WTC11 (cell line): ENCODE results near the gene CYB561D2. TPM values are rescaled to one million over a fixed set of nuclear protein-coding genes. Genes with fewer than 3 reads are reported as not detected.
A peak's percentile ranks its signal among the peaks of the same experiment; 100 is the strongest.

Experiments
- ATAC-seq: fragments of 200-7000 bp; cut with Tn5 transposase; 2 replicates; pipeline ENCODE4 v1.10.0; 2021; ENCODE audit warnings: mild to moderate bottlenecking, moderate library complexity
- CTCF ChIA-PET: fragments of 300-600 bp; sonication (Branson Sonifier 250); formaldehyde crosslinking; loops from one replicate; lab custom pipeline; 2021; ENCODE audit warnings: antibody characterized with exemption; lab: Charles Lee
- POLR2A ChIA-PET: fragments of 350-600 bp; sonication (Branson Sonifier 250); formaldehyde crosslinking; loops from one replicate; lab custom pipeline; 2021; ENCODE audit warnings: antibody characterized with exemption; lab: Charles Lee
- DNase-seq: peaks from one replicate; pipeline ENCODE4 v3.0.0; 2021; ENCODE audit warnings: low spot score
- H3K27ac Mint-ChIP-seq: 2 replicates; pipeline ENCODE4 v1.8.0; 2021; ENCODE audit warnings: mixed read lengths
- H3K27me3 Mint-ChIP-seq: 2 replicates; pipeline ENCODE4 v1.8.0; 2021; ENCODE audit warnings: low read depth, mild to moderate bottlenecking, moderate library complexity, mixed read lengths
- H3K36me3 Mint-ChIP-seq: 2 replicates; pipeline ENCODE4 v1.8.0; 2021; ENCODE audit warnings: mixed read lengths
- H3K4me1 Mint-ChIP-seq: 2 replicates; pipeline ENCODE4 v1.8.0; 2022; ENCODE audit warnings: mixed read lengths
- H3K4me3 Mint-ChIP-seq: 2 replicates; pipeline ENCODE4 v1.8.0; 2021; ENCODE audit warnings: mild to moderate bottlenecking, moderate library complexity, mixed read lengths
- H3K9me3 Mint-ChIP-seq: 2 replicates; pipeline ENCODE4 v1.8.0; 2021; ENCODE audit warnings: mixed read lengths
- ARID4B ChIP-seq: sonication (generic); formaldehyde crosslinking; IDR thresholded peaks from 2 replicates; pipeline ENCODE4 v1.8.0; 2023; ENCODE audit warnings: missing genetic modification reagents, mild to moderate bottlenecking, borderline replicate concordance
- ATF3 ChIP-seq: sonication (generic); formaldehyde crosslinking; conservative IDR thresholded peaks from 2 replicates; pipeline ENCODE4 v1.8.1; 2022; ENCODE audit warnings: mild to moderate bottlenecking, missing genetic modification reagents
- HMGXB4 ChIP-seq: sonication (generic); formaldehyde crosslinking; IDR thresholded peaks from 2 replicates; pipeline ENCODE4 v1.8.1; 2023; ENCODE audit warnings: mild to moderate bottlenecking, moderate library complexity, missing genetic modification reagents
- JUN ChIP-seq: sonication (generic); formaldehyde crosslinking; IDR thresholded peaks from 2 replicates; pipeline ENCODE4 v1.8.0; 2023; ENCODE audit warnings: mild to moderate bottlenecking, missing genetic modification reagents
- MLX ChIP-seq: sonication (generic); formaldehyde crosslinking; IDR thresholded peaks from 2 replicates; pipeline ENCODE4 v1.8.1; 2023; ENCODE audit warnings: mild to moderate bottlenecking, missing genetic modification reagents, moderate library complexity
- NR2C2 ChIP-seq: sonication (generic); formaldehyde crosslinking; IDR thresholded peaks from 2 replicates; pipeline ENCODE4 v1.8.0; 2022; ENCODE audit warnings: mild to moderate bottlenecking, missing genetic modification reagents
- SP1 ChIP-seq: sonication (generic); formaldehyde crosslinking; conservative IDR thresholded peaks from 2 replicates; pipeline ENCODE4 v1.8.1; 2022; ENCODE audit warnings: missing genetic modification reagents
- TEAD1 ChIP-seq: sonication (generic); formaldehyde crosslinking; IDR thresholded peaks from 2 replicates; pipeline ENCODE4 v1.8.0; 2022; ENCODE audit warnings: mild to moderate bottlenecking, missing genetic modification reagents
- ZMAT4 ChIP-seq: fragments of 250-450 bp; sonication (Bioruptor Pico); IDR thresholded peaks from 2 replicates; pipeline ENCODE4 v1.9.0; 2021; ENCODE audit warnings: mild to moderate bottlenecking
- ZNF219 ChIP-seq: sonication (generic); formaldehyde crosslinking; IDR thresholded peaks from 2 replicates; pipeline ENCODE4 v1.8.0; 2023; ENCODE audit warnings: missing genetic modification reagents, mild to moderate bottlenecking, borderline replicate concordance
- ZNF671 ChIP-seq: fragments of 250-450 bp; sonication (Bioruptor Pico); IDR thresholded peaks from 2 replicates; pipeline ENCODE4 v1.8.0; 2021; ENCODE audit warnings: mild to moderate bottlenecking
- total RNA-seq: library from RNA; stranded (reverse); gene quantifications from 3 replicates; pipeline ENCODE4 v1.2.3, GENCODE V29; 2021
- TF ChIP-seq, protein P1 (sequence below): fragments of 250-450 bp; sonication (Bioruptor Pico); IDR thresholded peaks from 2 replicates; pipeline ENCODE4 v1.9.0; 2021; ENCODE audit warnings: mild to moderate bottlenecking
- TF ChIP-seq, protein P2 (sequence below): fragments of 200-600 bp; IDR thresholded peaks from 2 replicates; pipeline ENCODE4 v1.8.0; 2022; ENCODE audit warnings: antibody characterized with exemption
- TF ChIP-seq, protein P3 (sequence below): sonication (generic); formaldehyde crosslinking; IDR thresholded peaks from 2 replicates; pipeline ENCODE4 v1.8.0; 2022; ENCODE audit warnings: mild to moderate bottlenecking, missing genetic modification reagents
- TF ChIP-seq, protein P4 (sequence below): sonication (generic); formaldehyde crosslinking; IDR thresholded peaks from 2 replicates; pipeline ENCODE4 v1.8.0; 2022; ENCODE audit warnings: missing genetic modification reagents

CYB561D2 gene
- total RNA-seq, 1 experiment from 2014 or later: 9.8 TPM

- ChIA-PET CTCF (interaction anchor here (0.5 to 5.5 kb wide), 12 partner anchors 13 to 288 kb away, joined by 3 to 95 read pairs (median 6); partner anchors contain the start of genes CISH, HYAL1, HYAL3 and IFRD2), POLR2A (no interaction called here)
- ATAC-seq: no peak
- Mint-ChIP-seq H3K36me3 (peaks cover 20% of the 10 kb centered on the region), H3K27me3 (no peaks in the 10 kb centered on the region), H3K9me3 (no peaks in the 10 kb centered on the region), H3K4me3 (no peak overlapping the region), H3K27ac (peak overlapping the region; percentile 70; the same call in 1 of the 2 replicates), H3K4me1 (peaks cover 44% of the 10 kb centered on the region)
- no peak for DNase-seq
- TF ChIP-seq ZNF219 (no peak), JUN (CRISPR knock-in tag) (no peak), MLX (CRISPR knock-in tag) (no peak), ZNF671 (CRISPR knock-in tag) (no peak), ZMAT4 (CRISPR knock-in tag) (no peak)
- TF ChIP-seq, protein P1, sequence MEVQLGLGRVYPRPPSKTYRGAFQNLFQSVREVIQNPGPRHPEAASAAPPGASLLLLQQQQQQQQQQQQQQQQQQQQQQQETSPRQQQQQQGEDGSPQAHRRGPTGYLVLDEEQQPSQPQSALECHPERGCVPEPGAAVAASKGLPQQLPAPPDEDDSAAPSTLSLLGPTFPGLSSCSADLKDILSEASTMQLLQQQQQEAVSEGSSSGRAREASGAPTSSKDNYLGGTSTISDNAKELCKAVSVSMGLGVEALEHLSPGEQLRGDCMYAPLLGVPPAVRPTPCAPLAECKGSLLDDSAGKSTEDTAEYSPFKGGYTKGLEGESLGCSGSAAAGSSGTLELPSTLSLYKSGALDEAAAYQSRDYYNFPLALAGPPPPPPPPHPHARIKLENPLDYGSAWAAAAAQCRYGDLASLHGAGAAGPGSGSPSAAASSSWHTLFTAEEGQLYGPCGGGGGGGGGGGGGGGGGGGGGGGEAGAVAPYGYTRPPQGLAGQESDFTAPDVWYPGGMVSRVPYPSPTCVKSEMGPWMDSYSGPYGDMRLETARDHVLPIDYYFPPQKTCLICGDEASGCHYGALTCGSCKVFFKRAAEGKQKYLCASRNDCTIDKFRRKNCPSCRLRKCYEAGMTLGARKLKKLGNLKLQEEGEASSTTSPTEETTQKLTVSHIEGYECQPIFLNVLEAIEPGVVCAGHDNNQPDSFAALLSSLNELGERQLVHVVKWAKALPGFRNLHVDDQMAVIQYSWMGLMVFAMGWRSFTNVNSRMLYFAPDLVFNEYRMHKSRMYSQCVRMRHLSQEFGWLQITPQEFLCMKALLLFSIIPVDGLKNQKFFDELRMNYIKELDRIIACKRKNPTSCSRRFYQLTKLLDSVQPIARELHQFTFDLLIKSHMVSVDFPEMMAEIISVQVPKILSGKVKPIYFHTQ: no peak
These were observed 27.0 kb upstream of the CYB561D2 start for GRCh38 chr3:50323614-50324199.

DNA sequence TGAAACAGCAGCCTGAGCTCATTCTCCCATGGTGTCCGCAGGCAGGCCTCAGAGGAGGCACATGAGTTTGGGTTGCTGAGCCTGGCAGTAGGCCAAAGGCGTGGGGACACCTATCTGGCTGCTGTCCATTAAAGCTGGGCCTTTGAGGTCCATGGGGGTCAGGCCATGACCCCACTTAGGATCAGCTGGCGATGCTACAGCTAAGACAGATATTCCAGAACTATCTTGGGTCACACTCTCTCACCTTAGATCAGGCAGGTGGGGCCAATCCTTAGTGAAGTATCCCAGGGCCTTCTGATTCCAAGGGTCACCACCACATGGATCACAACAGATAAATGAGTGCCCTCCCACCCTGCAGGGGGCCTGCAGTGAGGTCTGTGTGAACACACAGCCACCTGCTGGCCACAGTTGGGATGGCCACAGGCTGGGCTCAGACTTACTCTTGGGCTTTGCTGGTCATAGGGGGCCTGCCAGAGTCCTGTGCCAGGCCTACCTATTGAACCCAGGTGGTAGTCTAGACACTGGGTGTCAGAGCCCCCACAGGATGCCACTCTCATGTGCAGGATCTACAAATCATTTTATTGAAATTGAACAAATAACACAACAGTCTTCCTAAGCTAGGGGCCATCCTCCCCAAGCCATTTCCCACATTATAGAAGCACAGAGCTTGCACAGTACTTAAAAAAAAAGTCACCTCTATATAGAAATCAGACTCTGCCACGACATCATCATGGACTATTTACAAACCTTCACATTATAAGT, 26.1 kb upstream of the CYB561D2 start:
- Mint-ChIP-seq H3K36me3 (peaks cover 12% of the 10 kb centered on the region), H3K9me3 (no peaks in the 10 kb centered on the region), H3K27ac (peak overlapping the region; percentile 45), H3K4me3 (peak overlapping the region; percentile 22; the same call in 1 of the 2 replicates), H3K27me3 (no peaks in the 10 kb centered on the region), H3K4me1 (peaks cover 41% of the 10 kb centered on the region)
- ChIA-PET CTCF (interaction anchor here (0.6 to 5.5 kb wide), 13 partner anchors 12 to 287 kb away, joined by 3 to 95 read pairs (median 4); partner anchors contain the start of genes CISH, HYAL1, HYAL3 and IFRD2), POLR2A (no interaction called here)
- ATAC-seq (peak; percentile 23), DNase-seq (peak; percentile 94)
- TF ChIP-seq SP1 (0 out of 2 replicates have a peak, but pooled peaks have one; percentile 24), ARID4B (CRISPR knock-in tag) (0 out of 2 replicates have a peak, but pooled peaks have one; percentile 34), HMGXB4 (CRISPR knock-in tag) (0 out of 2 replicates have a peak, but pooled peaks have one; percentile 28), NR2C2 (CRISPR knock-in tag) (no peak), TEAD1 (CRISPR knock-in tag) (no peak), ATF3 (CRISPR knock-in tag) (no peak)
- TF ChIP-seq, protein P2, sequence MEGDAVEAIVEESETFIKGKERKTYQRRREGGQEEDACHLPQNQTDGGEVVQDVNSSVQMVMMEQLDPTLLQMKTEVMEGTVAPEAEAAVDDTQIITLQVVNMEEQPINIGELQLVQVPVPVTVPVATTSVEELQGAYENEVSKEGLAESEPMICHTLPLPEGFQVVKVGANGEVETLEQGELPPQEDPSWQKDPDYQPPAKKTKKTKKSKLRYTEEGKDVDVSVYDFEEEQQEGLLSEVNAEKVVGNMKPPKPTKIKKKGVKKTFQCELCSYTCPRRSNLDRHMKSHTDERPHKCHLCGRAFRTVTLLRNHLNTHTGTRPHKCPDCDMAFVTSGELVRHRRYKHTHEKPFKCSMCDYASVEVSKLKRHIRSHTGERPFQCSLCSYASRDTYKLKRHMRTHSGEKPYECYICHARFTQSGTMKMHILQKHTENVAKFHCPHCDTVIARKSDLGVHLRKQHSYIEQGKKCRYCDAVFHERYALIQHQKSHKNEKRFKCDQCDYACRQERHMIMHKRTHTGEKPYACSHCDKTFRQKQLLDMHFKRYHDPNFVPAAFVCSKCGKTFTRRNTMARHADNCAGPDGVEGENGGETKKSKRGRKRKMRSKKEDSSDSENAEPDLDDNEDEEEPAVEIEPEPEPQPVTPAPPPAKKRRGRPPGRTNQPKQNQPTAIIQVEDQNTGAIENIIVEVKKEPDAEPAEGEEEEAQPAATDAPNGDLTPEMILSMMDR: peak; percentile 91
- TF ChIP-seq, protein P3, sequence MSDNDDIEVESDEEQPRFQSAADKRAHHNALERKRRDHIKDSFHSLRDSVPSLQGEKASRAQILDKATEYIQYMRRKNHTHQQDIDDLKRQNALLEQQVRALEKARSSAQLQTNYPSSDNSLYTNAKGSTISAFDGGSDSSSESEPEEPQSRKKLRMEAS (CRISPR knock-in tag): 0 out of 2 replicates have a peak, but pooled peaks have one; percentile 34
- TF ChIP-seq, protein P4, sequence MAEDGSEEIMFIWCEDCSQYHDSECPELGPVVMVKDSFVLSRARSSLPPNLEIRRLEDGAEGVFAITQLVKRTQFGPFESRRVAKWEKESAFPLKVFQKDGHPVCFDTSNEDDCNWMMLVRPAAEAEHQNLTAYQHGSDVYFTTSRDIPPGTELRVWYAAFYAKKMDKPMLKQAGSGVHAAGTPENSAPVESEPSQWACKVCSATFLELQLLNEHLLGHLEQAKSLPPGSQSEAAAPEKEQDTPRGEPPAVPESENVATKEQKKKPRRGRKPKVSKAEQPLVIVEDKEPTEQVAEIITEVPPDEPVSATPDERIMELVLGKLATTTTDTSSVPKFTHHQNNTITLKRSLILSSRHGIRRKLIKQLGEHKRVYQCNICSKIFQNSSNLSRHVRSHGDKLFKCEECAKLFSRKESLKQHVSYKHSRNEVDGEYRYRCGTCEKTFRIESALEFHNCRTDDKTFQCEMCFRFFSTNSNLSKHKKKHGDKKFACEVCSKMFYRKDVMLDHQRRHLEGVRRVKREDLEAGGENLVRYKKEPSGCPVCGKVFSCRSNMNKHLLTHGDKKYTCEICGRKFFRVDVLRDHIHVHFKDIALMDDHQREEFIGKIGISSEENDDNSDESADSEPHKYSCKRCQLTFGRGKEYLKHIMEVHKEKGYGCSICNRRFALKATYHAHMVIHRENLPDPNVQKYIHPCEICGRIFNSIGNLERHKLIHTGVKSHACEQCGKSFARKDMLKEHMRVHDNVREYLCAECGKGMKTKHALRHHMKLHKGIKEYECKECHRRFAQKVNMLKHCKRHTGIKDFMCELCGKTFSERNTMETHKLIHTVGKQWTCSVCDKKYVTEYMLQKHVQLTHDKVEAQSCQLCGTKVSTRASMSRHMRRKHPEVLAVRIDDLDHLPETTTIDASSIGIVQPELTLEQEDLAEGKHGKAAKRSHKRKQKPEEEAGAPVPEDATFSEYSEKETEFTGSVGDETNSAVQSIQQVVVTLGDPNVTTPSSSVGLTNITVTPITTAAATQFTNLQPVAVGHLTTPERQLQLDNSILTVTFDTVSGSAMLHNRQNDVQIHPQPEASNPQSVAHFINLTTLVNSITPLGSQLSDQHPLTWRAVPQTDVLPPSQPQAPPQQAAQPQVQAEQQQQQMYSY: no peak
